Right atrium auricular region (tissue), 2 donors: ENCODE data around the gene HELZ2. TPM values are rescaled to one million over a fixed set of nuclear protein-coding genes. Genes with fewer than 3 reads are reported as not detected.

Experiments used
- DNase-seq: peaks from one replicate; pipeline ENCODE4 v3.0.0-alpha.2; 2019; ENCODE audit warnings: low spot score
- H3K27ac ChIP-seq, 2 donors: fragments of 200-600 bp; sonication (generic); 1 replicate in 1 of 2; 2 replicates in 1 of 2; pipeline ENCODE4 v1.5.1; 2016 to 2019
- H3K27me3 ChIP-seq, 2 donors: fragments of 200-600 bp; sonication (generic); one replicate each; pipeline versions ENCODE4 v1.5.1 to v1.6.0; 2017 to 2019
- H3K36me3 ChIP-seq: fragments of 200-600 bp; sonication (generic); one replicate; pipeline ENCODE4 v1.5.1; 2016
- H3K4me1 ChIP-seq, 2 donors: fragments of 200-600 bp; sonication (generic); one replicate each; pipeline versions ENCODE4 v1.5.1 to v1.6.0; 2017 to 2019
- H3K4me3 ChIP-seq, 2 donors: fragments of 200-600 bp; sonication (generic); 1 replicate in 1 of 2; 2 replicates in 1 of 2; pipeline ENCODE4 v1.5.1; 2017 to 2019; ENCODE audit warnings: mild to moderate bottlenecking in 1 of 2, moderate library complexity in 1 of 2
- H3K9me3 ChIP-seq, 2 donors: fragments of 200-600 bp; sonication (generic); one replicate each; pipeline ENCODE4 v1.5.1; 2019
- CTCF ChIP-seq, 2 donors: fragments of 200-600 bp; sonication (generic); IDR thresholded peaks; one replicate each; pipeline ENCODE4 v1.5.1; 2019; ENCODE audit warnings: antibody characterized with exemption in 2 of 2
- total RNA-seq, 2 donors: library from RNA; depleted of rRNA; stranded (reverse); fragments of >200 nt; gene quantifications; one replicate each; pipeline ENCODE4 v1.1.0, GENCODE V29; 2016

Gene HELZ2
- total RNA-seq, 2 donors from 2014 or later: 12.5 to 21.5 TPM

GRCh38 chr20:63564036-63564810, 9.8 kb downstream of the HELZ2 start:
- no peak overlapping the region for H3K4me3 ChIP-seq
- no peaks in the 10 kb centered on the region for H3K9me3 ChIP-seq
- no peak for DNase-seq
- TF ChIP-seq CTCF (IDR thresholded peaks at IDR 0.05): no peak
- H3K36me3 ChIP-seq: peaks cover 62% of the 10 kb centered on the region
- H3K27ac ChIP-seq: no peak overlapping the region
- no peaks in the 10 kb centered on the region for H3K4me1 ChIP-seq
- H3K27me3 ChIP-seq: no peaks in the 10 kb centered on the region

GRCh38 chr20:63563225-63563935, 10.7 kb downstream of the HELZ2 start:
- no peak for TF ChIP-seq CTCF (IDR thresholded peaks at IDR 0.05)
- no peaks in the 10 kb centered on the region for H3K4me1 ChIP-seq
- no peak overlapping the region for H3K27ac ChIP-seq
- H3K4me3 ChIP-seq: no peak overlapping the region
- peaks cover 66% of the 10 kb centered on the region for H3K36me3 ChIP-seq
- no peaks in the 10 kb centered on the region for H3K9me3 ChIP-seq
- DNase-seq: no peak
- no peaks in the 10 kb centered on the region for H3K27me3 ChIP-seq

- no peak for DNase-seq
These were observed 11.4 kb downstream of the HELZ2 start for GRCh38 chr20:63562461-63563224.

GRCh38 chr20:63561624-63562396, 12.2 kb downstream of the HELZ2 start:
- no peaks in the 10 kb centered on the region for H3K4me1 ChIP-seq
- no peaks in the 10 kb centered on the region for H3K27me3 ChIP-seq
- H3K27ac ChIP-seq: no peak overlapping the region
- H3K4me3 ChIP-seq: no peak overlapping the region
- H3K36me3 ChIP-seq: peaks cover 66% of the 10 kb centered on the region
- DNase-seq: no peak
- H3K9me3 ChIP-seq: no peaks in the 10 kb centered on the region
- TF ChIP-seq CTCF (IDR thresholded peaks at IDR 0.05): no peak

More at GRCh38 chr20:63562461-63563224, 11.4 kb downstream of the HELZ2 start:
- H3K27me3 ChIP-seq: no peaks in the 10 kb centered on the region
- no peaks in the 10 kb centered on the region for H3K9me3 ChIP-seq
- H3K27ac ChIP-seq: no peak overlapping the region
- no peak for TF ChIP-seq CTCF (IDR thresholded peaks at IDR 0.05)
- peaks cover 66% of the 10 kb centered on the region for H3K36me3 ChIP-seq
- H3K4me3 ChIP-seq: no peak overlapping the region
- H3K4me1 ChIP-seq: no peaks in the 10 kb centered on the region

- H3K4me1 ChIP-seq: no peaks in the 10 kb centered on the region
- no peak for TF ChIP-seq CTCF (IDR thresholded peaks at IDR 0.05)
- H3K4me3 ChIP-seq: no peak overlapping the region
- H3K27me3 ChIP-seq: no peaks in the 10 kb centered on the region
- H3K36me3 ChIP-seq: peaks cover 66% of the 10 kb centered on the region
- no peak for DNase-seq
- no peak overlapping the region for H3K27ac ChIP-seq
- no peaks in the 10 kb centered on the region for H3K9me3 ChIP-seq
These were observed 13.0 kb downstream of the HELZ2 start for GRCh38 chr20:63560856-63561609.
